ENCODE measurements around the gene RB1.

RB1 gene

DNA sequence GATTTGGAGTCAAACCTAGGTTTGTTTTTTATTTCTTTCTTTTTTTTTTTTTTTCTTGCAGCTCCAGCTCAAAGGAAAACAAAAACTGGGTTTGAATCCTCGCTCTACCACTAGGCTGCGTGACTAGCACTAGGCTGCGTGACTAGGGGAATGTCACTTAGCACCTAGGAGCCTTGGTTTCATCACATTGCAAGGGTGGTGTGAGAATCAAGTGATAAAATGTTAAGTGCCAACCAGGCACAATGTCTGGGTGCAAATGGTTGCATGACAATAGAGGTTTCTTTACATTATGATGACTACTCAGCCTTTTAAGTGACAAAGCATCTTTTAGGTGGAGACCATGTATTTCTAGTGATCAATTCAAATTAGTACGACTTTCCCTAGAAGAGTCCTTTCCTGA is 201.5 kb downstream of the RB1 start:
- no peak for DNase-seq (ENCODE audit: low read depth)
- TF ChIP-seq, protein P1, sequence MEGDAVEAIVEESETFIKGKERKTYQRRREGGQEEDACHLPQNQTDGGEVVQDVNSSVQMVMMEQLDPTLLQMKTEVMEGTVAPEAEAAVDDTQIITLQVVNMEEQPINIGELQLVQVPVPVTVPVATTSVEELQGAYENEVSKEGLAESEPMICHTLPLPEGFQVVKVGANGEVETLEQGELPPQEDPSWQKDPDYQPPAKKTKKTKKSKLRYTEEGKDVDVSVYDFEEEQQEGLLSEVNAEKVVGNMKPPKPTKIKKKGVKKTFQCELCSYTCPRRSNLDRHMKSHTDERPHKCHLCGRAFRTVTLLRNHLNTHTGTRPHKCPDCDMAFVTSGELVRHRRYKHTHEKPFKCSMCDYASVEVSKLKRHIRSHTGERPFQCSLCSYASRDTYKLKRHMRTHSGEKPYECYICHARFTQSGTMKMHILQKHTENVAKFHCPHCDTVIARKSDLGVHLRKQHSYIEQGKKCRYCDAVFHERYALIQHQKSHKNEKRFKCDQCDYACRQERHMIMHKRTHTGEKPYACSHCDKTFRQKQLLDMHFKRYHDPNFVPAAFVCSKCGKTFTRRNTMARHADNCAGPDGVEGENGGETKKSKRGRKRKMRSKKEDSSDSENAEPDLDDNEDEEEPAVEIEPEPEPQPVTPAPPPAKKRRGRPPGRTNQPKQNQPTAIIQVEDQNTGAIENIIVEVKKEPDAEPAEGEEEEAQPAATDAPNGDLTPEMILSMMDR (IDR thresholded peaks at IDR 0.05; ENCODE audit: insufficient read depth, low read depth, low read length, missing control alignments): no peak

DNA sequence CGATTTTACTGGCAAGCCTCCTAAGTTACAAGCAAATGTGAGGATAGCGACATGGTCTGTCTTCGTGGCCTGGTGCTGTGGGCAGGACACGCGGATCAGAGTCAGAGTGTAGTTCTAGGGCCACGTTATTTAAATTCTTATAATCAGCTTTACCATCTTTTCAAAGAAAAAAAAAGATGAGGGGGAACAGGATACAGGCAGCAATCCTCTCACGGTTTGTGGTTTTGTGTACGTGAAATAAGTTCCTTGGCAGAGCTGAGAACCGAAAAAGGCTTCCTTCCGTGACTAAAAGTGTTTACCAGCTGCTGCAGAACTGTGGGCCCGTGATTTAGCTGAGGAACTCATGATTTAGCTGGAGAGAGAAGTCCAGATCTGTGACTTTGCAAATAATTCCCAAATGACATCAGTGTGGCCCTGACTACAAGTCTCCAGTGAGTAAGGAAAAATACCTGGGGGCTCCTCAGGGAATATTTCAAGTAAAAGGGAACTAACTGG is 202.1 kb downstream of the RB1 start:
- peak; percentile 6 for DNase-seq (ENCODE audit: low read depth)

More for the DNA sequence above, 201.5 kb downstream of the RB1 start:
- H3K4me3 ChIP-seq (ENCODE audit: low read length): no peak overlapping the region

DNA sequence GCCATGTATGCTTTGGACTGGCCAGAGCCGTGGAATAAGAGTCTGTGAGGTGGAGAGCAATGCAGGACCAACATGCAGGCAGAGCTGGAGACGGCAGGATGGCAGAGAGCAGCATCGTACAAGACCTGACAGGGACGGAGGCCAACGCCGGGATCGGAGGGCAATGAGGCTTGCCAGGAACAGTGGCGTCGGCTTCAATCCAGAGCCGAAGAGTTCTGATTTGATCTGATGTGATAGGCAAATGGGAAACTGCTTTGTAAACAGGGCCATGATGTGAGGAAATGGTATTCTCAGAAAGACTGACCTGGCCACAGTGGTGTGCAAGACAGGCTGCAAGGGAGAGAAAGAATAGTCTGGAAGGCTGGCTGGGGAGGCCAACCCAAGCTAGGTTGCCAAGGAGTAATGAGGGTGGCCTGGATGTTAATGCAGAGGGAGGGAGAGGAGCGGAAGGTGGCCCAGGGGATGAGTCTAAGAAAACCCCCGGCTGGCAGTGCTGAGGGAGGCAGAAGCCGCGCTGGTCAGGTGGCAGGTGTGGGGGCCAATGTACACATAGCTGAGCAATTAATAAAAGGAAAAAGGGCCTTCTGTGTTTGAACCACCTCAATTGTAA is 202.6 kb downstream of the RB1 start:
- no peak for DNase-seq (ENCODE audit: low read depth)
- TF ChIP-seq, protein P1 (IDR thresholded peaks at IDR 0.05; ENCODE audit: insufficient read depth, low read depth, low read length, missing control alignments): no peak
- no peak overlapping the region for H3K4me3 ChIP-seq (ENCODE audit: low read length)

More for the DNA sequence above, 202.1 kb downstream of the RB1 start:
- H3K4me3 ChIP-seq (ENCODE audit: low read length): no peak overlapping the region
- TF ChIP-seq, protein P1 (IDR thresholded peaks at IDR 0.05; ENCODE audit: insufficient read depth, low read depth, low read length, missing control alignments): no peak

DNA sequence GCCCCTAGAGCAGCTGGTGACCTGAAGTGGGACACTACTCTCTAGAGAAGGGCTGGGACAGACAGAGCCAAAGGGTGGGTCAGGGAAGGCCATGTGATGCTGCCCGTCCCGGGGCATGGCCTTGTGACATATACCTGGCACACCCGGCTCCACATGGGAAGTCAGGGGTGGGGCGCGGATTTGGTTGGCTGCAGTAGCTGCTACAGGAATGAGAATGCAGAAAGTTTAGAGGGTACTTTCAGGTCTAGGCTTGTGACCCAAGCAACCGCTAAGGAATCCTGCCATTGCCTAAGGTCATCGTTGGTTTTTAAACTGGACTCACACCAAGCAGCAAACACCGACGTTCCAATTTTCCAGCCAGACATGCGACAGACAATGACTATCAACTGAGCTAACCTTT is 203.5 kb downstream of the RB1 start:
- no peak overlapping the region for H3K4me3 ChIP-seq (ENCODE audit: low read length)
- peak; percentile 50 for DNase-seq (ENCODE audit: low read depth)

DNA sequence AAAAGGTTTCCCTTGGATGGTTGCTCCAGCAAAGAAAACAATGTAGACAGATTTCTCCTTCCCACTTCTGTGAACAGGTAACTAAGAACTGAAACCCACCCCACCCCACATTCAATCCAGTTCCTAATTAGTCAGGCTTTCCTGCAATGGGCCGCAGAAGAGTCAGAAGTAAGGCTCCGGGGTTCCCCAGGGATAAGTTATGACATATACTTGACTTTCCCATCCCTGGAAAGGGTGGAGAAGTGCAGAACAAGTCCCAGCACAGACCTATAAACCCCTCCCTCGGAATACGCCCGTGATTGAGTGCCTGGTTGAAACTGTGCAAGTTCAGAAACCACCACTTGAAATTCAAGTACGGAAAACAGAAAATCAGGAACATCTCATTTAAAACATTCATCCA is 204.5 kb downstream of the RB1 start:
- TF ChIP-seq, protein P1 (IDR thresholded peaks at IDR 0.05; ENCODE audit: insufficient read depth, low read depth, low read length, missing control alignments): no peak
- no peak overlapping the region for H3K4me3 ChIP-seq (ENCODE audit: low read length)
- DNase-seq (ENCODE audit: low read depth): peak; percentile 98

More for the DNA sequence above, 203.5 kb downstream of the RB1 start:
- TF ChIP-seq, protein P1 (IDR thresholded peaks at IDR 0.05; ENCODE audit: insufficient read depth, low read depth, low read length, missing control alignments): no peak

DNA sequence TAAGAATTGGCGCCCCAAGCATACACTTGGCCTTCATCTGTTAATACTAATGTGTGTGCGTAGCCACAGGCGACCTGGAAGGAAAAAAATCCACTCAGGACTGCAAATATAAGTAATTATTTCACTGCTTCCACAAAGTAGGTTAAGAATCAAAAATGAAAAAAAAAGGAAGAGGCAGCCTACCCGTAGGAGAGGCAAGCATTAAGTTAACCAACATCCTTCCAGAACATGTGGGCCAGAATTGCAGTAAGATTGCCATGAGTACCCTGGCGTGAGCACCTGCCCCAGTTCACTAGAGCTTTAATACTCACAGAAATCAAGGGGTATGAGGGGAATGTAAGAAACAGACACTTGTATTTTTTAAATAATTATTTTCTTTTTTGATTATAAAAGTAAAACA is 207.1 kb downstream of the RB1 start:
- H3K4me3 ChIP-seq (ENCODE audit: low read length): no peak overlapping the region
- TF ChIP-seq, protein P1 (IDR thresholded peaks at IDR 0.05; ENCODE audit: insufficient read depth, low read depth, low read length, missing control alignments): no peak
- DNase-seq (ENCODE audit: low read depth): no peak
